ENCODE data around the gene TAOK2.
"Not testable (repeated sequence)": the region's sequence is repeated elsewhere in the genome, so short reads cannot be mapped to it uniquely, and the experiment has no call there.

Gene TAOK2

GRCh38 chr16:30004811-30005242, 31.2 kb downstream of the TAOK2 start:
- no peak for DNase-seq (ENCODE audit: low read depth)

GRCh38 chr16:30005341-30006094, 31.9 kb downstream of the TAOK2 start:
- no peak for DNase-seq (ENCODE audit: low read depth)

GRCh38 chr16:30006095-30006473, 32.4 kb downstream of the TAOK2 start:
- DNase-seq (ENCODE audit: low read depth): no peak

- DNase-seq (ENCODE audit: low read depth): no peak
These were observed 33.1 kb downstream of the TAOK2 start for GRCh38 chr16:30006659-30007377.

- DNase-seq (ENCODE audit: low read depth): no peak
These were observed 33.8 kb downstream of the TAOK2 start for GRCh38 chr16:30007378-30007895.

GRCh38 chr16:30009085-30009862, 35.6 kb downstream of the TAOK2 start:
- DNase-seq (ENCODE audit: low read depth): no peak

- no peak for DNase-seq (ENCODE audit: low read depth)
These were observed 36.5 kb downstream of the TAOK2 start for GRCh38 chr16:30009990-30010843.

- DNase-seq (ENCODE audit: low read depth): no peak
These were observed 37.4 kb downstream of the TAOK2 start, which contains the start of gene DOC2A for GRCh38 chr16:30010844-30011713. Gene DOC2A, minus strand, starts transcription at chr16:30011027. Its CDS starts 805 bp downstream, at chr16:30010222.

- no peak for DNase-seq (ENCODE audit: low read depth)
These were observed 38.2 kb downstream of the TAOK2 start for GRCh38 chr16:30011714-30012504.

- DNase-seq (ENCODE audit: low read depth): not testable (repeated sequence)
These were observed 38.9 kb downstream of the TAOK2 start for GRCh38 chr16:30012598-30012997.

- not testable (repeated sequence) for DNase-seq (ENCODE audit: low read depth)
These were observed 41.8 kb downstream of the TAOK2 start for GRCh38 chr16:30015450-30015849.

GRCh38 chr16:30016555-30017276, 43.0 kb downstream of the TAOK2 start:
- DNase-seq (ENCODE audit: low read depth): no peak

GRCh38 chr16:30017277-30017656, 43.6 kb downstream of the TAOK2 start:
- DNase-seq (ENCODE audit: low read depth): no peak

GRCh38 chr16:30017937-30018336, 44.3 kb downstream of the TAOK2 start:
- not testable (repeated sequence) for DNase-seq (ENCODE audit: low read depth)

GRCh38 chr16:30018731-30019158, 45.1 kb downstream of the TAOK2 start:
- DNase-seq (ENCODE audit: low read depth): no peak

- no peak for DNase-seq (ENCODE audit: low read depth)
These were observed 49.2 kb downstream of the TAOK2 start, which contains the start of gene C16orf92 for GRCh38 chr16:30022887-30023286. Gene C16orf92, plus strand, starts transcription at chr16:30023198. Its CDS starts 143 bp downstream, at chr16:30023341.

- no peak for DNase-seq (ENCODE audit: low read depth)
These were observed 49.9 kb downstream of the TAOK2 start for GRCh38 chr16:30023586-30023985.

- no peak for DNase-seq (ENCODE audit: low read depth)
These were observed 50.8 kb downstream of the TAOK2 start for GRCh38 chr16:30024451-30024850.

GRCh38 chr16:30025156-30025555, 51.5 kb downstream of the TAOK2 start:
- no peak for DNase-seq (ENCODE audit: low read depth)

Measured in GM04503 (cell line).